NCI-H1694 treated with DMSO at 0.1 percent for 48 hours (cell line): ENCODE data around the gene AKAIN1.

Experiments used
- DNase-seq: peaks from one replicate; lab custom pipeline; 2025; lab: John Stamatoyannopoulos, UW

The AKAIN1 gene

GRCh38 chr18:5093902-5094301 is 103.2 kb downstream of the AKAIN1 start:
- no peak for DNase-seq
